Uterus (tissue), 2 donors: ENCODE results near the gene ALG12.

ENCODE experiments used
- CTCF ChIP-seq, 4 experiments: fragments of 200-600 bp in 2 of 4; fragments of 450-650 bp in 2 of 4; sonication (generic) in 2 of 4; IDR thresholded peaks; one replicate each; pipeline ENCODE4 v1.5.1; 2016 to 2019; ENCODE audit warnings: antibody characterized with exemption in 4 of 4, mild to moderate bottlenecking in 2 of 4, moderate library complexity in 1 of 4
- POLR2A ChIP-seq, 2 donors: fragments of 450-650 bp; IDR thresholded peaks; one replicate each; pipeline ENCODE4 v1.6.1; 2016; ENCODE audit warnings: antibody characterized with exemption in 2 of 2, mild to moderate bottlenecking in 1 of 2, moderate library complexity in 1 of 2

- TF ChIP-seq POLR2A (IDR thresholded peaks at IDR 0.05) (no peak), CTCF (IDR thresholded peaks at IDR 0.05) (no peak)
Measured at GRCh38 chr22:49941507-49942316, 23.5 kb upstream of the ALG12 start.
